ENCODE measurements around the gene USP22. TPM values are rescaled to one million over a fixed set of nuclear protein-coding genes. Genes with fewer than 3 reads are reported as not detected.

Gene USP22
- total RNA-seq, 4 donors from 2014 or later, result 74.7 to 113 (median 106) TPM

DNA sequence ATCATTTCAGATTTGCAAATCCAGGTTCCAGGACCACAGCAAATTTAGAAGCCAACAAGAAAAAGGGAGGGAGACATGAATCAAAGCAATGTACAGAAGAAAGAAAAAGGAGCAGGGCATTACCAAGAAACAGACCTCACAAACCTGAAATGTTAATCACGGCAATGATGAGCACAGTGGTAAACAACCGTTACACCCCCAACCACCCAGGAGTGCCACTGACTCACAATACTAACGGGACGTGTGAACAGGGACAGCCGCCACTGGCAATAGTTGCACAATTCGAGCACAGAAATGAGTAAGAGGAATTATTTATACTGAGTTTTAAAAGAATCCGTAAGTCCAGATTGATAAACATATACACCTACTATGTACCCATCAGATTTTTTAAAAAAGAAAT lies 13.8 kb downstream of the USP22 start:
- intact Hi-C loops (cut with DNase I; ENCODE audit: low total_unique reads), result no loop called here

GRCh38 chr17:21028192-21028591 lies 14.6 kb downstream of the USP22 start:
- no peak for TF ChIP-seq POLR2A (IDR thresholded peaks at IDR 0.05)
- TF ChIP-seq, protein P1, sequence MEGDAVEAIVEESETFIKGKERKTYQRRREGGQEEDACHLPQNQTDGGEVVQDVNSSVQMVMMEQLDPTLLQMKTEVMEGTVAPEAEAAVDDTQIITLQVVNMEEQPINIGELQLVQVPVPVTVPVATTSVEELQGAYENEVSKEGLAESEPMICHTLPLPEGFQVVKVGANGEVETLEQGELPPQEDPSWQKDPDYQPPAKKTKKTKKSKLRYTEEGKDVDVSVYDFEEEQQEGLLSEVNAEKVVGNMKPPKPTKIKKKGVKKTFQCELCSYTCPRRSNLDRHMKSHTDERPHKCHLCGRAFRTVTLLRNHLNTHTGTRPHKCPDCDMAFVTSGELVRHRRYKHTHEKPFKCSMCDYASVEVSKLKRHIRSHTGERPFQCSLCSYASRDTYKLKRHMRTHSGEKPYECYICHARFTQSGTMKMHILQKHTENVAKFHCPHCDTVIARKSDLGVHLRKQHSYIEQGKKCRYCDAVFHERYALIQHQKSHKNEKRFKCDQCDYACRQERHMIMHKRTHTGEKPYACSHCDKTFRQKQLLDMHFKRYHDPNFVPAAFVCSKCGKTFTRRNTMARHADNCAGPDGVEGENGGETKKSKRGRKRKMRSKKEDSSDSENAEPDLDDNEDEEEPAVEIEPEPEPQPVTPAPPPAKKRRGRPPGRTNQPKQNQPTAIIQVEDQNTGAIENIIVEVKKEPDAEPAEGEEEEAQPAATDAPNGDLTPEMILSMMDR (IDR thresholded peaks at IDR 0.05), result no peak
- WGBS, 2 donors, result 76 to 88% methylated on average over 13 of the region's 13 CpGs
- DNase-seq (ENCODE audit: low spot score in 2 of 2), result no peak
- intact Hi-C loops (cut with DNase I; ENCODE audit: low total_unique reads), result no loop called here
- no peak overlapping the region for H3K4me3 ChIP-seq (ENCODE audit: low read depth, poor library complexity, severe bottlenecking)

More for the DNA sequence above, 13.8 kb downstream of the USP22 start:
- TF ChIP-seq, protein P1 (IDR thresholded peaks at IDR 0.05), result no peak
- TF ChIP-seq POLR2A (IDR thresholded peaks at IDR 0.05), result no peak
- DNase-seq (ENCODE audit: low spot score in 2 of 2), result peak in 1 of 2 donors; percentile 63
- no peak overlapping the region for H3K4me3 ChIP-seq (ENCODE audit: low read depth, poor library complexity, severe bottlenecking)
- 11 to 40% methylated on average over 7 of the region's 7 CpGs for WGBS, 2 donors

- H3K4me3 ChIP-seq (ENCODE audit: low read depth, poor library complexity, severe bottlenecking), result no peak overlapping the region
- intact Hi-C loops (cut with DNase I; ENCODE audit: low total_unique reads), result no loop called here
- DNase-seq (ENCODE audit: low spot score in 2 of 2), result no peak
- no peak for TF ChIP-seq POLR2A (IDR thresholded peaks at IDR 0.05)
- TF ChIP-seq, protein P1 (IDR thresholded peaks at IDR 0.05), result no peak
- 89% methylated on average over 14 of the region's 14 CpGs for WGBS, 2 donors
Observed at GRCh38 chr17:21027031-21027430, 15.8 kb downstream of the USP22 start.

DNA sequence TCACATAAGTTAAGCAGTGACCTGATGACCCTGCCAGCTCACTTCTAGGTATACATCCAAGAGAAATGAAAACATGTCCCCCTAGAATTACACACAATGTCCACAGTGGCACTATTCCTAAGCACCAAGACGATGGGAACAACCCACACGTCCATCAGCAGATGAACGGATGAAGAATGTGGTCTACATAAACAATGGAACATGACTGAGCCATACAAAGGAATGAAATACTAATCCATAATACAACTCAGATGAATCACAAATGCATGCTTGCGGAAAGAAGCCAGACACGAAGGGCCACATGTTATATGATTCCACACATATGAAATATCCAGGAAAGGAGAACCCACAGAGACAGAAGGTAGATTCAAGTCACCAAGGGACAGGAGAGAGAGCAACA lies 17.4 kb downstream of the USP22 start:
- H3K4me3 ChIP-seq (ENCODE audit: low read depth, poor library complexity, severe bottlenecking), result no peak overlapping the region
- WGBS, 2 donors, result 73 to 76% methylated on average over 5 of the region's 5 CpGs
- intact Hi-C loops (cut with DNase I; ENCODE audit: low total_unique reads), result no loop called here

GRCh38 chr17:21024024-21024423 lies 18.8 kb downstream of the USP22 start:
- TF ChIP-seq, protein P1 (IDR thresholded peaks at IDR 0.05), result no peak
- TF ChIP-seq POLR2A (IDR thresholded peaks at IDR 0.05), result no peak
- H3K4me3 ChIP-seq (ENCODE audit: low read depth, poor library complexity, severe bottlenecking), result no peak overlapping the region
- intact Hi-C loops (cut with DNase I; ENCODE audit: low total_unique reads), result no loop called here
- WGBS, 2 donors, result 51 to 62% methylated on average over 8 of the region's 8 CpGs
- DNase-seq (ENCODE audit: low spot score in 2 of 2), result no peak

More for the DNA sequence above, 17.4 kb downstream of the USP22 start:
- TF ChIP-seq, protein P1 (IDR thresholded peaks at IDR 0.05), result no peak
- TF ChIP-seq POLR2A (IDR thresholded peaks at IDR 0.05), result no peak
- no peak for DNase-seq (ENCODE audit: low spot score in 2 of 2)

DNA sequence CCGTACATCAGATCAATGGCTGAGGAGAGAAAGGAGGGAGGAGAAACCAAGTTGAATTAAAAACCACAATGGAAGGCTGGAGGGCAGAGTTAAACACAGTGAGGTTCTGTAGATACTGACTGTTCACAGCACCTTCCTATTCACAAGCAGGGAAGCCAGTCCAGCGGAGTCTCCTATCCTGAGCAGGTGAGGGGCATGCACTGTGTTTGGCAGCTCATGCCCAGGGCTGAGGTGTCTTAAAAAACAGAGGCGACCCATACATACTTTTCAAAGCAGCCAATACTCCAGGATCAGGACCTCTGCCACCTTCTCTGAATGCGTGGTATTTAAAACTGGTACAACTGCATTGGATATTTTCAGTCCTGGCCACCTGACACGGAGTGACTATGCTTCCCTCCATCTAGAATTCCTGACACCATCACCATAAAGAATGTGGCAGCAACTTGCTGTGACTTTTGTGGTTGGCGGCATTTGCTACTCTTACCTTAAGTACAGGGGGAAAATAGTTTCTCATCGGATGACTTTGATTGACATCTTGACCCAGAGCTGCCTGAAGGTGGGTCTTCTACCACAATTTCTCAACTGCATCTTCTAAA lies 21.5 kb downstream of the USP22 start:
- TF ChIP-seq, protein P1 (IDR thresholded peaks at IDR 0.05), result no peak
- TF ChIP-seq POLR2A (IDR thresholded peaks at IDR 0.05), result no peak
- 73 to 85% methylated on average over 7 of the region's 7 CpGs for WGBS, 2 donors
- H3K4me3 ChIP-seq (ENCODE audit: low read depth, poor library complexity, severe bottlenecking), result no peak overlapping the region
- no peak for DNase-seq (ENCODE audit: low spot score in 2 of 2)
- intact Hi-C loops (cut with DNase I; ENCODE audit: low total_unique reads), result no loop called here
